ENCODE results near the gene KCP.

KCP gene

DNA sequence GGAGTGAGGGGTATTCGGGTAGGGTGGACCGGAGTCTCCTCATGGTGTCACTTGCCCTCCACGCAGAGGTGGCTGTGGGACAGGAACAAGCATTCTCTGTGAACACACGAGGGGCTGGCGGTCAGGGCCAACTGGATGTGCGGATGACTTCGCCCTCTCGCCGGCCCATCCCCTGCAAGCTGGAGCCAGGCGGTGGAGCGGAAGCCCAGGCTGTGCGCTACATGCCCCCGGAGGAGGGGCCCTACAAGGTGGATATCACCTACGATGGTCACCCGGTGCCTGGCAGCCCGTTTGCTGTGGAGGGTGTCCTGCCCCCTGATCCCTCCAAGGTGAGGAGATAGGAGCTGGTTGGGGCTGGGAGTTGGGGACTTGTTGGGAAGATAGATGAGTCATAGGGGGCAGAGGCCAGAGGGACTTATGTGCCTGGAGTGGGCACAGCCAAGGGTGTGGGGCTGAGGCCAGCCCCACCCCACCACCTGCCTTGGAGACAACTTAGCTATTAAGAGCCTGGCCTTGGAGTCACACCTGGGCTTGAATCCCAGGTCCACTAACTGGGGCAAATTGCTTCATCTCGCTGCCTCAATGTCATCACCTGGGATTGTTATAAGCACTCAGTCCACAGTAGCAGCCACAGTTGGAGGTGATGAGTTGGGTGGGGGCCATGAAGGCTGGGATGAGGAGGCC lies 66.4 kb downstream of the KCP start:
- Histone ChIP-seq H2AFZ (ENCODE audit: low read depth, low read length) (no peak overlapping the region), H3K79me2 (ENCODE audit: low read length) (no peaks in the 10 kb centered on the region), H3K9me3 (ENCODE audit: insufficient read depth, low read length) (no peaks in the 10 kb centered on the region), H3K27me3 (ENCODE audit: low read depth, low read length) (no peaks in the 10 kb centered on the region), H3K4me2 (ENCODE audit: low read length) (no peak overlapping the region), H3K36me3 (replicated peaks; ENCODE audit: low read depth, low read length) (no peaks in the 10 kb centered on the region), H3K4me3 (ENCODE audit: low read length) (no peak overlapping the region), H3K4me1 (ENCODE audit: low read length) (peaks cover 3% of the 10 kb centered on the region; the same call in 1 of the 2 replicates), H3K27ac (ENCODE audit: low read length) (no peak overlapping the region), H4K20me1 (ENCODE audit: insufficient read depth, low read length) (no peaks in the 10 kb centered on the region), H3K9ac (ENCODE audit: low read length) (no peak overlapping the region)
- TF ChIP-seq CTCF (IDR thresholded peaks at IDR 0.05; ENCODE audit: low read depth, low read length): no peak
- no peak for TF ChIP-seq EZH2phosphoT487 (IDR thresholded peaks at IDR 0.05; ENCODE audit: low read depth)

- Histone ChIP-seq H2AFZ (ENCODE audit: low read depth, low read length) (no peak overlapping the region), H4K20me1 (ENCODE audit: insufficient read depth, low read length) (no peaks in the 10 kb centered on the region), H3K4me2 (ENCODE audit: low read length) (no peak overlapping the region), H3K9me3 (ENCODE audit: insufficient read depth, low read length) (no peaks in the 10 kb centered on the region), H3K27me3 (ENCODE audit: low read depth, low read length) (no peaks in the 10 kb centered on the region), H3K4me1 (ENCODE audit: low read length) (peaks cover 3% of the 10 kb centered on the region; the same call in 1 of the 2 replicates), H3K79me2 (ENCODE audit: low read length) (no peaks in the 10 kb centered on the region), H3K27ac (ENCODE audit: low read length) (no peak overlapping the region), H3K9ac (ENCODE audit: low read length) (no peak overlapping the region), H3K36me3 (replicated peaks; ENCODE audit: low read depth, low read length) (no peaks in the 10 kb centered on the region), H3K4me3 (ENCODE audit: low read length) (no peak overlapping the region)
- no peak for TF ChIP-seq CTCF (IDR thresholded peaks at IDR 0.05; ENCODE audit: low read depth, low read length)
- TF ChIP-seq EZH2phosphoT487 (IDR thresholded peaks at IDR 0.05; ENCODE audit: low read depth): no peak
These were observed 67.6 kb downstream of the KCP start for GRCh38 chr7:128842674-128843641.

GRCh38 chr7:128841921-128842673 lies 68.4 kb downstream of the KCP start:
- H3K4me3 ChIP-seq (ENCODE audit: low read length): no peak overlapping the region
- H3K9ac ChIP-seq (ENCODE audit: low read length): no peak overlapping the region
- H3K36me3 ChIP-seq (replicated peaks; ENCODE audit: low read depth, low read length): no peaks in the 10 kb centered on the region
- no peaks in the 10 kb centered on the region for H4K20me1 ChIP-seq (ENCODE audit: insufficient read depth, low read length)
- peaks cover 3% of the 10 kb centered on the region; the same call in 1 of the 2 replicates for H3K4me1 ChIP-seq (ENCODE audit: low read length)
- H3K4me2 ChIP-seq (ENCODE audit: low read length): no peak overlapping the region
- peak overlapping the region; percentile 55; the same call in 1 of the 2 replicates for H2AFZ ChIP-seq (ENCODE audit: low read depth, low read length)
- no peaks in the 10 kb centered on the region for H3K79me2 ChIP-seq (ENCODE audit: low read length)
- no peaks in the 10 kb centered on the region for H3K27me3 ChIP-seq (ENCODE audit: low read depth, low read length)
- TF ChIP-seq EZH2phosphoT487 (IDR thresholded peaks at IDR 0.05; ENCODE audit: low read depth) (no peak), CTCF (IDR thresholded peaks at IDR 0.05; ENCODE audit: low read depth, low read length) (peak; percentile 69)
- no peaks in the 10 kb centered on the region for H3K9me3 ChIP-seq (ENCODE audit: insufficient read depth, low read length)
- no peak overlapping the region for H3K27ac ChIP-seq (ENCODE audit: low read length)

All from OCI-LY3 (cell line).